PC-3 (cell line): ENCODE results near the gene KCNG3. TPM values are rescaled to one million over a fixed set of nuclear protein-coding genes. Genes with fewer than 3 reads are reported as not detected.

Experiments
- ATAC-seq: fragments of 200-7000 bp; cut with Tn5 transposase; 2 replicates; pipeline ENCODE4 v1.9.1; 2020; ENCODE audit warnings: mild to moderate bottlenecking, moderate library complexity
- BruUV-seq: library from RNA; stranded (reverse); fragments of 400-500 nt; replicated peaks from 2 replicates; lab custom pipeline; 2021; lab: Mats Ljungman, UMichigan
- CTCF ChIA-PET: fragments of 300-600 bp; sonication (Branson Sonifier 250); formaldehyde crosslinking; loops from one replicate; lab custom pipeline; 2022; ENCODE audit warnings: antibody characterized with exemption; lab: Charles Lee
- POLR2A ChIA-PET: fragments of 300-600 bp; sonication (Branson Sonifier 250); formaldehyde crosslinking; loops from one replicate; lab custom pipeline; 2022; ENCODE audit warnings: antibody characterized with exemption; ENCODE audit not compliant: unreplicated experiment; lab: Charles Lee
- DNase-seq: peaks from one replicate; pipeline ENCODE4 v3.0.0-alpha.2; 2015
- H2AFZ ChIP-seq: fragments of 300-600 bp; sonication (generic); 2 replicates; pipeline ENCODE4 v1.6.0; 2016; ENCODE audit warnings: antibody characterized with exemption, low read length
- H3F3A ChIP-seq: fragments of 300-600 bp; sonication (generic); one replicate; pipeline ENCODE4 v1.6.0; 2017; ENCODE audit warnings: antibody characterized with exemption, low read length, control low read depth, mild to moderate bottlenecking; ENCODE audit not compliant: unreplicated experiment
- H3K27ac ChIP-seq: fragments of 300-600 bp; sonication (generic); 2 replicates; pipeline ENCODE4 v1.5.1; 2016; ENCODE audit warnings: mild to moderate bottlenecking, low read length
- H3K27me3 ChIP-seq: fragments of 300-600 bp; sonication (generic); 2 replicates; pipeline ENCODE4 v1.6.1; 2016; ENCODE audit warnings: low read length, mixed read lengths
- H3K36me3 ChIP-seq: fragments of 300-600 bp; sonication (generic); 2 replicates; pipeline ENCODE4 v1.6.1; 2016; ENCODE audit warnings: low read depth, mixed run types, low read length, mixed read lengths
- H3K4me1 ChIP-seq: fragments of 300-600 bp; sonication (generic); 2 replicates; pipeline ENCODE4 v1.5.1; 2016; ENCODE audit warnings: low read length; ENCODE audit not compliant: insufficient read depth
- H3K4me2 ChIP-seq: fragments of 300-600 bp; sonication (generic); 2 replicates; pipeline ENCODE4 v1.6.0; 2016; ENCODE audit warnings: low read length
- H3K4me3 ChIP-seq: fragments of 300-600 bp; sonication (generic); 2 replicates; pipeline ENCODE4 v1.5.1; 2016; ENCODE audit warnings: mild to moderate bottlenecking, low read length, mixed read lengths
- H3K79me2 ChIP-seq: fragments of 300-600 bp; sonication (generic); 2 replicates; pipeline ENCODE4 v1.6.1; 2017; ENCODE audit warnings: low read length, mixed read lengths
- H3K9ac ChIP-seq: fragments of 300-600 bp; sonication (generic); 2 replicates; pipeline ENCODE4 v1.6.0; 2016; ENCODE audit warnings: mild to moderate bottlenecking, low read length
- H3K9me2 ChIP-seq: fragments of 300-600 bp; sonication (generic); replicated peaks from 2 replicates; pipeline ENCODE4 v1.6.1; 2016; ENCODE audit warnings: mixed run types, low read length, mixed read lengths
- H3K9me3 ChIP-seq: fragments of 300-600 bp; sonication (generic); 2 replicates; pipeline ENCODE4 v1.6.1; 2016; ENCODE audit warnings: low read length, mixed read lengths
- H4K20me1 ChIP-seq: fragments of 300-600 bp; sonication (generic); 2 replicates; pipeline ENCODE4 v1.6.1; 2016; ENCODE audit warnings: low read length, mixed read lengths
- EZH2 ChIP-seq: fragments of 300-600 bp; sonication (generic); IDR thresholded peaks from one replicate; pipeline ENCODE4 v1.6.1; 2017; ENCODE audit warnings: antibody characterized with exemption, mild to moderate bottlenecking, low read length; ENCODE audit not compliant: unreplicated experiment
- EZH2phosphoT487 ChIP-seq: fragments of 300-600 bp; sonication (generic); IDR thresholded peaks from 2 replicates; pipeline ENCODE4 v1.6.1; 2018; ENCODE audit warnings: mild to moderate bottlenecking, antibody characterized with exemption, low read length, borderline replicate concordance
- intact Hi-C: fragments of 100-400 bp; cut with micrococcal nuclease; formaldehyde crosslinking; loops from 2 replicates; pipeline ENCODE4 v1.9.0; 2023
- total RNA-seq: library from RNA; depleted of rRNA; stranded (reverse); fragments of >200 nt; gene quantifications from 2 replicates; pipeline ENCODE4 v1.2.3, GENCODE V29; 2014
- TF ChIP-seq, protein P1 (sequence below): fragments of 300-600 bp; sonication (generic); conservative IDR thresholded peaks from 2 replicates; pipeline ENCODE4 v1.5.1; 2017; ENCODE audit warnings: antibody characterized with exemption, low read depth, mild to moderate bottlenecking, low read length

Gene KCNG3
- total RNA-seq, 1 experiment from 2014 or later: 2.4 TPM

DNA sequence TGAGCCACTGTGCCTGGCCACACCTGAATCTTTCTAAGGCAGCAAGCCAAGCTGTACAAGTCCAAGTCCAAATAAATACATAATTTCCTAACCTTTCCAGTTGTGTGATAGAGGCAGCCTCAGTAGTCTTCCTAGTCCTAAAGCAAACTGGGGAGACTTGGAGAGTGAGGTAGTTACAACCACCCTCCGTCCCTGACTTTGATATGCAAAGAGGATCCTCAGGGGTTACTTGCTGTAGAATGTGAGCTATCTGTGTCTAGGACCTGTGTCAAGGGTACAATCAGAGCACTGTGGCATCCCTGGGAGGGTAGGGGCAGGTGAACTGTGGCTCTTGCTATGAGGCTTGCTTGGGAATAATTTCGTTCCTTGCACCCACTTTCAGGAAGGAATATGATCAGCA lies 28.3 kb upstream of the KCNG3 start:
- Histone ChIP-seq H3K9me2 (no peaks in the 10 kb centered on the region), H3K4me1 (no peaks in the 10 kb centered on the region), H3K79me2 (no peaks in the 10 kb centered on the region), H2AFZ (no peak overlapping the region), H4K20me1 (no peaks in the 10 kb centered on the region), H3K9ac (no peak overlapping the region), H3K4me3 (no peak overlapping the region), H3K4me2 (no peak overlapping the region), H3K9me3 (no peaks in the 10 kb centered on the region), H3K27me3 (no peaks in the 10 kb centered on the region), H3K36me3 (no peaks in the 10 kb centered on the region), H3K27ac (no peak overlapping the region), H3F3A (no peaks in the 10 kb centered on the region)
- CTCF ChIA-PET: no interaction called here
- ATAC-seq (no peak), DNase-seq (no peak)
- TF ChIP-seq EZH2phosphoT487: no peak
- TF ChIP-seq, protein P1, sequence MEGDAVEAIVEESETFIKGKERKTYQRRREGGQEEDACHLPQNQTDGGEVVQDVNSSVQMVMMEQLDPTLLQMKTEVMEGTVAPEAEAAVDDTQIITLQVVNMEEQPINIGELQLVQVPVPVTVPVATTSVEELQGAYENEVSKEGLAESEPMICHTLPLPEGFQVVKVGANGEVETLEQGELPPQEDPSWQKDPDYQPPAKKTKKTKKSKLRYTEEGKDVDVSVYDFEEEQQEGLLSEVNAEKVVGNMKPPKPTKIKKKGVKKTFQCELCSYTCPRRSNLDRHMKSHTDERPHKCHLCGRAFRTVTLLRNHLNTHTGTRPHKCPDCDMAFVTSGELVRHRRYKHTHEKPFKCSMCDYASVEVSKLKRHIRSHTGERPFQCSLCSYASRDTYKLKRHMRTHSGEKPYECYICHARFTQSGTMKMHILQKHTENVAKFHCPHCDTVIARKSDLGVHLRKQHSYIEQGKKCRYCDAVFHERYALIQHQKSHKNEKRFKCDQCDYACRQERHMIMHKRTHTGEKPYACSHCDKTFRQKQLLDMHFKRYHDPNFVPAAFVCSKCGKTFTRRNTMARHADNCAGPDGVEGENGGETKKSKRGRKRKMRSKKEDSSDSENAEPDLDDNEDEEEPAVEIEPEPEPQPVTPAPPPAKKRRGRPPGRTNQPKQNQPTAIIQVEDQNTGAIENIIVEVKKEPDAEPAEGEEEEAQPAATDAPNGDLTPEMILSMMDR: no peak
- no TSS peak for BruUV-seq
- intact Hi-C loops: no loop called here
- POLR2A ChIA-PET: no interaction called here

DNA sequence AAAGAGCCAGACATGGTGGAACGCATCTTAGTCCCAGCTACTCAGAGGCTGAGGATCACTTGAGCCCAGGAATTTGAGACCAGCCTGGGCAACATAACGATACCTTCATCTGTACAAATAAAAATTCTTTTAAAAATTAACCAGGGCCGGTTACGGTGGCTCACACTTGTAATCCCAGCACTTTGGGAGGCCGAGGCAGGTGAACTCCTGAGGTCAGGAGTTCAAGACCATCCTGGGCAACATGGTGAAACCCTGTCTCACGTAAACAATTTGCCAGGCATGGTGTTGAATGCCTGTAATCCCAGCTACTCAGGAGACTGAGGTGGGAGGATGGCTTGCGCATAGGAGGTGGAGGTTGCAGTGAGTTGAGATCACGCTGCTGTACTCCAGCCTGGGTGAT lies 25.8 kb upstream of the KCNG3 start:
- no peaks in the 10 kb centered on the region for H3K4me1 ChIP-seq
- H4K20me1 ChIP-seq: no peaks in the 10 kb centered on the region
- H3K4me2 ChIP-seq: no peak overlapping the region
- H2AFZ ChIP-seq: no peak overlapping the region
- ChIA-PET CTCF (no interaction called here), POLR2A (no interaction called here)
- H3K4me3 ChIP-seq: no peak overlapping the region
- ATAC-seq (no peak), DNase-seq (no peak)
- no peaks in the 10 kb centered on the region for H3F3A ChIP-seq
- no peak overlapping the region for H3K27ac ChIP-seq
- BruUV-seq: no TSS peak
- no peaks in the 10 kb centered on the region for H3K9me2 ChIP-seq
- no peaks in the 10 kb centered on the region for H3K27me3 ChIP-seq
- H3K36me3 ChIP-seq: no peaks in the 10 kb centered on the region
- intact Hi-C loops: no loop called here
- H3K9ac ChIP-seq: no peak overlapping the region
- H3K79me2 ChIP-seq: no peaks in the 10 kb centered on the region
- H3K9me3 ChIP-seq: no peaks in the 10 kb centered on the region
- TF ChIP-seq EZH2 (no peak), EZH2phosphoT487 (no peak)
- TF ChIP-seq, protein P1: no peak

DNA sequence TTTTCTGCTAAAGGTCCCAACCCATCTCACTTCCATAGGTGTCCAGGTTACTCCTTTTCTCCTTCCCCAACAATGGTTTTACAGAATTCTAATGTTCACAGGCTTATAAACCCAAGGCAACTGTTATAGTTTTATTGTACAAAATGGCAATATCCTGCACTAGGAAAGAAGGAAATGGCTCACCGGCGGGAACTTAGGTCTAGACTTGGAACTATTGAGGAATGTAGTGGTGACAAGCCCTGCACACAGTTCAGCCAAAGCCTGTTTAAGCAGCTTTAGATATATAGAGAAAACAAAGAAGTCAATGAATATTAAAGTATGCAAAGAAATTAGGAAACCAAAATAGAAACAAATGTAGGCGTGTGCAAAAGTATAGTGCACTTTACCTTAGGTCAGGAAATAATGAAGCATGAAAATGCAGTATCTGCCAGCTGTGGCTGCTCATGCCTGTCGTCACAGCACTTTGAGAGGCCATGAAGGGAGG lies 22.7 kb upstream of the KCNG3 start:
- ChIA-PET CTCF (interaction anchor here (0.6 kb wide), 1 partner anchor 294 kb away, joined by 3 read pairs; no protein-coding TSS in a partner anchor), POLR2A (no interaction called here)
- H3K36me3 ChIP-seq: no peaks in the 10 kb centered on the region
- no peaks in the 10 kb centered on the region for H3K79me2 ChIP-seq
- no peaks in the 10 kb centered on the region for H3K4me1 ChIP-seq
- no peaks in the 10 kb centered on the region for H3K9me2 ChIP-seq
- no peak overlapping the region for H3K4me3 ChIP-seq
- TF ChIP-seq, protein P1: no peak
- TF ChIP-seq EZH2 (no peak), EZH2phosphoT487 (no peak)
- no peaks in the 10 kb centered on the region for H3K9me3 ChIP-seq
- intact Hi-C loops: no loop called here
- H3F3A ChIP-seq: no peaks in the 10 kb centered on the region
- H3K9ac ChIP-seq: no peak overlapping the region
- BruUV-seq: no TSS peak
- H3K4me2 ChIP-seq: no peak overlapping the region
- no peak for DNase-seq
- H3K27ac ChIP-seq: no peak overlapping the region
- H4K20me1 ChIP-seq: no peaks in the 10 kb centered on the region
- no peaks in the 10 kb centered on the region for H3K27me3 ChIP-seq
- ATAC-seq: no peak
- H2AFZ ChIP-seq: no peak overlapping the region
